Nephron progenitor cell (in vitro differentiated cells): Measurements from ENCODE around the gene DGKD.

Source experiments
- DNase-seq: peaks from one replicate; pipeline ENCODE4 v3.0.0; 2021
- H3K27ac Mint-ChIP-seq: 2 replicates; pipeline ENCODE4 v1.8.0; 2021; ENCODE audit warnings: mild to moderate bottlenecking, moderate library complexity, mixed read lengths
- H3K27me3 Mint-ChIP-seq: 2 replicates; pipeline ENCODE4 v1.8.0; 2021; ENCODE audit warnings: mild to moderate bottlenecking, low read depth, mixed read lengths; ENCODE audit not compliant: poor library complexity
- H3K36me3 Mint-ChIP-seq: 2 replicates; pipeline ENCODE4 v1.8.0; 2021; ENCODE audit warnings: low read depth, mixed read lengths
- H3K4me1 Mint-ChIP-seq: 2 replicates; pipeline ENCODE4 v1.8.0; 2021; ENCODE audit warnings: mixed read lengths
- H3K4me3 Mint-ChIP-seq: 2 replicates; pipeline ENCODE4 v1.8.0; 2021; ENCODE audit warnings: mild to moderate bottlenecking, moderate library complexity, mixed read lengths
- H3K9me3 Mint-ChIP-seq: 2 replicates; pipeline ENCODE4 v1.8.0; 2021; ENCODE audit warnings: mild to moderate bottlenecking, moderate library complexity, mixed read lengths
- TF ChIP-seq, protein P1 (sequence below): fragments of 200-600 bp; sonication (generic); IDR thresholded peaks from 2 replicates; pipeline ENCODE4 v1.5.0; 2021; ENCODE audit warnings: antibody characterized with exemption

Gene DGKD

DNA sequence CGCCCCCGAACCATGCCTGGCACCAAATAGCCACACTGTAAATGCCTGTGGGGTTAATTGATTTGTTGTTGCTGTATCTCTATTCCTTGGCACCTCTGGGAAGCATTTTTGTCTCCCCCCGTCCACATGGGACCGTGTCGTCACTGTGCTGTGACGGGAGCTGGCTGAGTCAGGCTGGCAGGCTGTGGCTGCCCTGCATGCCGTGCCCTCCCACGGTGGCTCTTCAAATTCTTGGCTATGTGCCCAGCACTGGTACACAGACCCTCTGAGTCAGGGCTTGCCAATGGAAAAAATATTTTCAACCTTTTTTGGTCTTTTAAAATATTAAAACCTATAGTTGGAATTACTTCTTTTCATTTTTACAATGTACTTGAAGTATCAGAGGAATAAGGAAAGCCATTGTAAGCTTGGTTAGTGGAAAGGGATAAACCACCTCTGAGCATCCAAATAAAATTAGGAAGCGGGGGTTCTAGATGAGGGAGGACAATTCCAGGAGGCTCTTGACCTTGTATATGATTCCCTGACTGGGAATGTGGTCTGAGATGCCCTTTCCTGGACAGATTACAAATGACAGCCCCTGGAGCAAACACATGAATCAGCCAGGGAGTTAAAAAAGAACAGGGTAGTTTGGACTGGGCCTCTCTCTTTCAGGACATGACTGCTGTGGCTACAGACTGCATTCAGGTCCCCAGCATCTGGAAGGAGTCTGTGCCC is 59.4 kb downstream of the DGKD start:
- no peak for DNase-seq
- H3K9me3 Mint-ChIP-seq = peaks cover 37% of the 10 kb centered on the region
- peaks cover 67% of the 10 kb centered on the region for H3K36me3 Mint-ChIP-seq
- TF ChIP-seq, protein P1, sequence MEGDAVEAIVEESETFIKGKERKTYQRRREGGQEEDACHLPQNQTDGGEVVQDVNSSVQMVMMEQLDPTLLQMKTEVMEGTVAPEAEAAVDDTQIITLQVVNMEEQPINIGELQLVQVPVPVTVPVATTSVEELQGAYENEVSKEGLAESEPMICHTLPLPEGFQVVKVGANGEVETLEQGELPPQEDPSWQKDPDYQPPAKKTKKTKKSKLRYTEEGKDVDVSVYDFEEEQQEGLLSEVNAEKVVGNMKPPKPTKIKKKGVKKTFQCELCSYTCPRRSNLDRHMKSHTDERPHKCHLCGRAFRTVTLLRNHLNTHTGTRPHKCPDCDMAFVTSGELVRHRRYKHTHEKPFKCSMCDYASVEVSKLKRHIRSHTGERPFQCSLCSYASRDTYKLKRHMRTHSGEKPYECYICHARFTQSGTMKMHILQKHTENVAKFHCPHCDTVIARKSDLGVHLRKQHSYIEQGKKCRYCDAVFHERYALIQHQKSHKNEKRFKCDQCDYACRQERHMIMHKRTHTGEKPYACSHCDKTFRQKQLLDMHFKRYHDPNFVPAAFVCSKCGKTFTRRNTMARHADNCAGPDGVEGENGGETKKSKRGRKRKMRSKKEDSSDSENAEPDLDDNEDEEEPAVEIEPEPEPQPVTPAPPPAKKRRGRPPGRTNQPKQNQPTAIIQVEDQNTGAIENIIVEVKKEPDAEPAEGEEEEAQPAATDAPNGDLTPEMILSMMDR = no peak
- peaks cover 4% of the 10 kb centered on the region for H3K27me3 Mint-ChIP-seq
- peaks cover 2% of the 10 kb centered on the region for H3K4me1 Mint-ChIP-seq
- H3K4me3 Mint-ChIP-seq = no peak overlapping the region
- no peak overlapping the region for H3K27ac Mint-ChIP-seq

DNA sequence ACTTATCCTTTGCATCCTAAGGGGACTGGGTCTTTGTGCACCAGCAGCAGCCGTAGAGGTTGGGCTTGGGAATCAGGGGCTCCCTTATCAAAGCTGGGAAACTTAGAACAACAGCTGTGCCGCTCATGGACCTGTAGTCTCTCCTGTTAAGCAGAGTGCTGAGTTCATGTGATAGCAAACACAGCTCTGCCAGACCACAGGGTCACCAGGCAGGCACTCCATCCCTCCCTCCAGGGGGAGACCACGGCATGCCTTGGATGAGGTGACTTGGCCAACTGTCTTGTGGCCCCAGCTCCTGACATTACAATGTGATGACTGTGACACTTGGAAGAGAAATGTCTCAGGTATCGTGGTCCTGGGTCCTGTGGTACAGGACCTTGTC is 60.0 kb downstream of the DGKD start:
- no peak for DNase-seq
- Mint-ChIP-seq H3K4me1 (peaks cover 8% of the 10 kb centered on the region), H3K36me3 (peaks cover 66% of the 10 kb centered on the region), H3K27ac (no peak overlapping the region), H3K4me3 (no peak overlapping the region), H3K9me3 (peaks cover 37% of the 10 kb centered on the region), H3K27me3 (peaks cover 4% of the 10 kb centered on the region)
- TF ChIP-seq, protein P1 = no peak

DNA sequence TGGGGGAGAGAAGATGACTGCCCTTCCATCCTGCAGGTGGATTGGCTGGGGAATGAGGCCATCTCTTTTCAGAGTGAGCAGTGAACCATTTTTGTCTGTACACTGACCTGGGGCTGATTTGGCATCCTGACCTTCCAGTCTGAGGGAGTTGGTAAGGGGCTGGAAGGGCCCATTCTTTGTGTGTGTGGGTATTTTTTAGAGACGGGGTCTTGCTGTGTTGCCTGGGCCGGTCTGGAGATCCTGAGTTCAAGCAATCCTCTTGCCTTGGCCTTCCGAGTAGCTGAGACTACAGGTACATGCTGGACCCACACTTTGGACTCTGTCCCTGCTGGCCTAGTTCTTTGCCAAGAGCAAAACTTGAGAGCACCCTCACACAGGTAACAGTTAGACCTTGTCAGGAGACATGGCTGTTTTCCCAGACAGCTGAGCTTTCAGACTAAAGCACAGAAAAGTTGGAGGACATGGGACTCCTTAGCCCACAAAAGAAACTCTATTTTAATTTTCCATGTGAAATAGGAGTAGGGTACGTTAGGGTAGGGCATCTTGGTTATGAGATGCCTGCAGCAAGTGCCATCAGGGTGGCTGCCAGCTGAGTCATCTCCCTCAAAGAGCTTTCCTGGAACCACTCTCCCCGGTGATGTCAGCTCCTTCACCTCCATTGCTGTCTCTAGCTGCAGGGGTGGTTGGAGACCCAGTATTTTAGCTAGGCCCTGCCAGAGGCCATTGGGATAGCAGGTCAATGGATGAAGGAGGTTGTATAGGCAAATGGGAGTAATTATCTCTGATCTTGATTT is 60.7 kb downstream of the DGKD start:
- Mint-ChIP-seq H3K36me3 (peaks cover 59% of the 10 kb centered on the region), H3K4me1 (peaks cover 15% of the 10 kb centered on the region), H3K4me3 (no peak overlapping the region), H3K27me3 (peaks cover 4% of the 10 kb centered on the region), H3K9me3 (peaks cover 35% of the 10 kb centered on the region), H3K27ac (no peak overlapping the region)
- DNase-seq = no peak
- TF ChIP-seq, protein P1 = no peak

DNA sequence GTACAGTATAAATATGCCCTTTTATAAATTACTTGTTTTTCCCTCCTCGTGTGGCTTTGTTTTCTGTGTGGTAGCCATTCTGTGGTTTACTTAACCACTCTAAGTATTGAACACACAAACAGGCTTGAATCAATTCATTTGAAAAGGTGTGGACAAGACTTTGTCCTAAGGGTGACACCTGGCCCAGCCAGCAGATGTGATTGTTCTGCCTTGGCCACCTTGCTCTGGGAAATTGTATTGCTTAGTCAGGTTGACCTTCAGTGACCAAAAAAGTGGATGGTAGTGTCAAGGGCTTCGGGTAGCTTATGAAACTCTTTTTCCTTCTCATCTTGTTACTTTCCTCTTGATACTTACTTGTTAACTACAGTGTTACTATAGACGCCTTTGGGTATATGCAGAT is 61.9 kb downstream of the DGKD start:
- Mint-ChIP-seq H3K4me1 (peaks cover 27% of the 10 kb centered on the region), H3K27me3 (peaks cover 10% of the 10 kb centered on the region), H3K9me3 (peaks cover 23% of the 10 kb centered on the region), H3K36me3 (peaks cover 47% of the 10 kb centered on the region), H3K4me3 (no peak overlapping the region), H3K27ac (no peak overlapping the region)
- TF ChIP-seq, protein P1 = no peak
- no peak for DNase-seq

DNA sequence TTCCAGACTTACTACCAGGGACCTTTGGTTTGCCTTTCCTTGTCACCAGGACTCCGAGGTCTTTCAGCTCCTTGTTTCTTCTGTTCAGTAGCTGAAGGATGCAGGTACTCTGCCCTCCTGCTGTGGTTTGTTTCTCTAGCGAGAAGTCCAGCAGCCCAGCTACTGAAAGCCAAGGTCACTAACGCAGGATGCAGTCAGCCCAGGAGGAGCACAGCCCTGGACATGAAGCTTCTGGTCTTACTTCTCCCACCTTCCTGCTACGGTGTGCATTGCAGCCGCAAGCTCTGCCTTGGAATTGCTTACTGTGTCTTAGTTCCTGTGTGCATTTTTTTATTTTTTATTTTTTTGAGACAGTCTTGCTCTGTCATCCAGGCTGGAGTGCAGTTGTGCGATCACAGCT is 62.4 kb downstream of the DGKD start:
- no peak overlapping the region for H3K27ac Mint-ChIP-seq

More for the DNA sequence above, 62.4 kb downstream of the DGKD start:
- H3K4me1 Mint-ChIP-seq = peaks cover 32% of the 10 kb centered on the region
- DNase-seq = no peak
- TF ChIP-seq, protein P1 = no peak
- H3K4me3 Mint-ChIP-seq = no peak overlapping the region
- peaks cover 18% of the 10 kb centered on the region for H3K9me3 Mint-ChIP-seq
- peaks cover 42% of the 10 kb centered on the region for H3K36me3 Mint-ChIP-seq
- peaks cover 15% of the 10 kb centered on the region for H3K27me3 Mint-ChIP-seq
